DOHH2 (cell line): ENCODE data around the gene LNX1.

Experiments
- H3F3A ChIP-seq: fragments of 200-600 bp; sonication (generic), shearing (Covaris generic); 2 replicates; pipeline ENCODE4 v1.6.0; 2016; ENCODE audit warnings: antibody characterized with exemption, mild to moderate bottlenecking; ENCODE audit not compliant: control insufficient read depth, insufficient read depth
- H3K27ac ChIP-seq: fragments of 200-600 bp; sonication (generic); 2 replicates; pipeline ENCODE4 v1.5.1; 2014; ENCODE audit warnings: low read depth, mild to moderate bottlenecking, low read length, moderate library complexity
- H3K27me3 ChIP-seq: fragments of 200-600 bp; sonication (generic); 2 replicates; pipeline ENCODE4 v1.6.1; 2014; ENCODE audit warnings: mild to moderate bottlenecking, low read length, mixed read lengths; ENCODE audit not compliant: control insufficient read depth
- H3K36me3 ChIP-seq: fragments of 200-600 bp; sonication (generic); 2 replicates; pipeline ENCODE4 v1.6.1; 2014; ENCODE audit warnings: mild to moderate bottlenecking, low read length, moderate library complexity, mixed read lengths; ENCODE audit not compliant: control insufficient read depth
- H3K4me1 ChIP-seq: fragments of 200-600 bp; sonication (generic); 2 replicates; pipeline ENCODE4 v1.6.1; 2014; ENCODE audit warnings: mild to moderate bottlenecking, low read length, mixed read lengths; ENCODE audit not compliant: control insufficient read depth
- H3K4me2 ChIP-seq: fragments of 200-600 bp; sonication (generic); 2 replicates; pipeline ENCODE4 v1.6.0; 2014; ENCODE audit warnings: mild to moderate bottlenecking, low read length, moderate library complexity
- H3K4me3 ChIP-seq: fragments of 200-600 bp; sonication (generic); 2 replicates; pipeline ENCODE4 v1.5.1; 2014; ENCODE audit warnings: mild to moderate bottlenecking, low read length, mixed read lengths
- H3K79me2 ChIP-seq: fragments of 200-600 bp; sonication (generic); 2 replicates; pipeline ENCODE4 v1.6.1; 2014; ENCODE audit warnings: mild to moderate bottlenecking, low read length, mixed read lengths; ENCODE audit not compliant: control insufficient read depth
- H3K9me2 ChIP-seq: fragments of 200-600 bp; sonication (generic); replicated peaks from 2 replicates; pipeline ENCODE4 v1.6.1; 2014; ENCODE audit warnings: mild to moderate bottlenecking, low read length, mixed read lengths; ENCODE audit not compliant: control insufficient read depth
- H3K9me3 ChIP-seq: fragments of 200-600 bp; sonication (generic); 2 replicates; pipeline ENCODE4 v1.6.1; 2014; ENCODE audit warnings: antibody characterized with exemption, low read length, mixed read lengths; ENCODE audit not compliant: control insufficient read depth, insufficient read depth
- H4K20me1 ChIP-seq: fragments of 200-600 bp; sonication (generic); 2 replicates; pipeline ENCODE4 v1.6.0; 2014; ENCODE audit warnings: low read depth, mild to moderate bottlenecking, antibody characterized with exemption, low read length, moderate library complexity; ENCODE audit not compliant: control insufficient read depth, insufficient read depth
- EZH2phosphoT487 ChIP-seq: fragments of 200-600 bp; sonication (generic); IDR thresholded peaks from 2 replicates; pipeline ENCODE4 v1.6.1; 2017; ENCODE audit warnings: borderline replicate concordance, mild to moderate bottlenecking, antibody characterized with exemption, low read length, moderate library complexity, mixed read lengths
- TF ChIP-seq, protein P1 (sequence below): fragments of 200-600 bp; sonication (generic); IDR thresholded peaks from one replicate; pipeline ENCODE4 v1.5.1; 2014; ENCODE audit warnings: antibody characterized with exemption, mild to moderate bottlenecking, low read depth, low read length; ENCODE audit not compliant: poor library complexity, severe bottlenecking

LNX1 gene

DNA sequence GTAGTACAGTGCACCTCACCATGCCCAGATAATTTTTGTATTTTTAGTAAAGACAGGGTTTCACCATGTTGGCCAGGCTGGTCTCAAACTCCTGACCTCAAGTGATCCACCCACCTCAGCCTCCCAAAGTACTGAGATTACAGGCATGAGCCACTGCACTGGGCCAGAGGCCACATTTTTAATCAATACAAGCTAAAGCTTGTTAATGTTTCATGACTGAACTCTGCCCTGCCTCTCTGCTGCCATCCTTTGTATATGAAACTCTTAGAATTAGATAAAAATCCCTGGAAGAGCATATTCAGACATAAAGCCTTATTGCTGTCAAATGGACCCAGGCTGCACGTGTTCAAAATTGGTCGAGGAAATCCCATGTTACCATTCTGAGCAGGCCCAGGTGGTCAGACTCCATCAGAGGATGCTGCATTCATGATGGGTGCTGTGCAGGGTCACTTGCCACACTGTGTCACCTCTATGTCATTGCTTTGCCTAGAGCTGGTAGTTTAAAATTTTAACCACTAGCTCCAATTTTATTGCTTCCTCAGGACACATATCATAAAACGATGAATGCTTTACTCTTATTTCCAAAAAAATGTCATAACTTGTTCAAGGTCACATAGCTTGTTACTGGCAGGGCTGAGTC lies 45.2 kb downstream of the LNX1 start:
- no peak overlapping the region for H3K4me3 ChIP-seq
- no peaks in the 10 kb centered on the region for H3K4me1 ChIP-seq
- TF ChIP-seq, protein P1, sequence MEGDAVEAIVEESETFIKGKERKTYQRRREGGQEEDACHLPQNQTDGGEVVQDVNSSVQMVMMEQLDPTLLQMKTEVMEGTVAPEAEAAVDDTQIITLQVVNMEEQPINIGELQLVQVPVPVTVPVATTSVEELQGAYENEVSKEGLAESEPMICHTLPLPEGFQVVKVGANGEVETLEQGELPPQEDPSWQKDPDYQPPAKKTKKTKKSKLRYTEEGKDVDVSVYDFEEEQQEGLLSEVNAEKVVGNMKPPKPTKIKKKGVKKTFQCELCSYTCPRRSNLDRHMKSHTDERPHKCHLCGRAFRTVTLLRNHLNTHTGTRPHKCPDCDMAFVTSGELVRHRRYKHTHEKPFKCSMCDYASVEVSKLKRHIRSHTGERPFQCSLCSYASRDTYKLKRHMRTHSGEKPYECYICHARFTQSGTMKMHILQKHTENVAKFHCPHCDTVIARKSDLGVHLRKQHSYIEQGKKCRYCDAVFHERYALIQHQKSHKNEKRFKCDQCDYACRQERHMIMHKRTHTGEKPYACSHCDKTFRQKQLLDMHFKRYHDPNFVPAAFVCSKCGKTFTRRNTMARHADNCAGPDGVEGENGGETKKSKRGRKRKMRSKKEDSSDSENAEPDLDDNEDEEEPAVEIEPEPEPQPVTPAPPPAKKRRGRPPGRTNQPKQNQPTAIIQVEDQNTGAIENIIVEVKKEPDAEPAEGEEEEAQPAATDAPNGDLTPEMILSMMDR: no peak
- no peak for TF ChIP-seq EZH2phosphoT487
- peaks cover 13% of the 10 kb centered on the region; the same call in 1 of the 2 replicates for H3K27me3 ChIP-seq
- H3K4me2 ChIP-seq: no peak overlapping the region
- no peaks in the 10 kb centered on the region for H3K9me3 ChIP-seq
- H3K27ac ChIP-seq: no peak overlapping the region
- no peaks in the 10 kb centered on the region for H3K36me3 ChIP-seq
- no peaks in the 10 kb centered on the region for H3F3A ChIP-seq
- H3K9me2 ChIP-seq: no peaks in the 10 kb centered on the region
- H3K79me2 ChIP-seq: no peaks in the 10 kb centered on the region
- no peaks in the 10 kb centered on the region for H4K20me1 ChIP-seq

DNA sequence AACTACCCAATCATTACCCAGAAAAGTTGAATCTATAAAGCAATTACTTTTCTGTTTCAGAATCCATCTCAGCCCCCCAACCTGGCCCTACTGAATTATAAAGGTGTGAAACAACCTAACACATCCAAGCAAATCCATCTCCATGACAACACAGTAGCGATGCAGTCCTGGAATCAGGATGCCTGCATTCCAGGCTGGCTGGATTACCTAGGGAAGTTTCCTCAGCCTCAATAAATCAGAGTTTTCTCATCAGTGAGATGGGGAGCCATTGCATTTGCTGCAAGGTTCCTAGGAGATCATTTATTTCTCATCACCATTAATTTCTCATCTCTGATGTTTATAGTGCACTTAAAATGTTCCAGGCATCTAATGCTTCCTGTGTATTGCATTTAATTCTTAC lies 46.0 kb downstream of the LNX1 start:
- H3K9me3 ChIP-seq: no peaks in the 10 kb centered on the region
- H3K27me3 ChIP-seq: peaks cover 13% of the 10 kb centered on the region; the same call in 1 of the 2 replicates

DNA sequence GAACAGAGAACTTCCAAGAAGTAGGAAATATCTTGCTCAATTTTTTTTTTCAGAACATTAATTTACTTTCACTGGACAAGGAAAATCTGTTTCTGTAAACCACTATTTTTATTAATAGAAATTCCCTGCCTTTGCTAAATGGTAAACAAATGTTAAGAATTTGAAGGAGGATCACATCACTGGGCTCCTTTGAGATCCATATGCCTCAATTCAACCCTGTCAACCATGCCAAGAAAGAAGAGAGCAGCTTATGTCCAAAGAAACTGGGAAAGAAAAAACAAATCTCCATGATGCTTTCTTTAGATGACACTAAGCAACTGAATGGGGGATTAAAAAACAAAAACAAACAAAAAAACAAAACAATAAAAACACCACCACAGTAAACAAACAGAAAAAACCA lies 47.7 kb downstream of the LNX1 start:
- Histone ChIP-seq H3K4me2 (no peak overlapping the region), H3K4me3 (no peak overlapping the region), H3K27ac (no peak overlapping the region), H3K36me3 (no peaks in the 10 kb centered on the region), H3F3A (no peaks in the 10 kb centered on the region), H3K79me2 (no peaks in the 10 kb centered on the region), H4K20me1 (no peaks in the 10 kb centered on the region), H3K9me3 (no peaks in the 10 kb centered on the region), H3K9me2 (no peaks in the 10 kb centered on the region), H3K4me1 (no peaks in the 10 kb centered on the region), H3K27me3 (peaks cover 13% of the 10 kb centered on the region; the same call in 1 of the 2 replicates)
- no peak for TF ChIP-seq EZH2phosphoT487
- TF ChIP-seq, protein P1: no peak

More for the DNA sequence above, 46.0 kb downstream of the LNX1 start:
- H3K4me1 ChIP-seq: no peaks in the 10 kb centered on the region
- H3K27ac ChIP-seq: no peak overlapping the region
- no peaks in the 10 kb centered on the region for H4K20me1 ChIP-seq
- no peaks in the 10 kb centered on the region for H3K9me2 ChIP-seq
- H3F3A ChIP-seq: no peaks in the 10 kb centered on the region
- H3K4me2 ChIP-seq: no peak overlapping the region
- no peak for TF ChIP-seq EZH2phosphoT487
- TF ChIP-seq, protein P1: no peak
- no peak overlapping the region for H3K4me3 ChIP-seq
- no peaks in the 10 kb centered on the region for H3K36me3 ChIP-seq
- H3K79me2 ChIP-seq: no peaks in the 10 kb centered on the region
